ENCODE data around the gene ADAM23. TPM values are rescaled to one million over a fixed set of nuclear protein-coding genes. Genes with fewer than 3 reads are reported as not detected.

ADAM23 gene
- total and polyA plus RNA-seq, 2 experiments from 2014 or later = 2.8 to 3.3 TPM

DNA sequence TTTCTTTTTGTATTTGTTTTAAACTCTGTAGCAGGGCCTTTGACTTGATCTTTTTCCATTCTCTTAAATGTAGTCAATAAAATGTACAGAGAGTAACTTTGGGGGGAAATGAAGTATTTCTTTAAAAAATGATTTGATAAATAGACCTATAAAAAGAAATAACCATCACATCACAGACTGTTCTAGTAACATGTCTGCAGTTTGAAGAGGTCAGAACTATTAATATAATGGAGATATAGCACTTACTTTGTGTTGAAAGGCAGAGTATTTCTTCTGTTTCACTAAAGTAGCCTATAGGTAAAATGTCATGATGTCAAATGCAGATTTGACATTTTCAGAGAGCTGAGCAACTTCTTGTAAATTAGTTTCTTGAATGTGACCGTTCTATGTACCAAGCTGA, 143.3 kb downstream of the ADAM23 start:
- no peaks in the 10 kb centered on the region for H3K4me1 ChIP-seq (ENCODE audit: insufficient read depth)
- no peak overlapping the region for H3K4me2 ChIP-seq
- no peaks in the 10 kb centered on the region for H3K9me2 ChIP-seq (replicated peaks; ENCODE audit: insufficient read depth)
- H3K27ac ChIP-seq = no peak overlapping the region
- no peak overlapping the region for H3K4me3 ChIP-seq
- H3K27me3 ChIP-seq = no peaks in the 10 kb centered on the region
- no peaks in the 10 kb centered on the region for H3K9me3 ChIP-seq (ENCODE audit: low read depth)
- TF ChIP-seq EZH2phosphoT487 (IDR thresholded peaks at IDR 0.05; ENCODE audit: low read depth, severe bottlenecking, unreplicated experiment) = no peak
- TF ChIP-seq EZH2 (IDR thresholded peaks at IDR 0.05; ENCODE audit: borderline replicate concordance) = no peak
- TF ChIP-seq, protein P1, sequence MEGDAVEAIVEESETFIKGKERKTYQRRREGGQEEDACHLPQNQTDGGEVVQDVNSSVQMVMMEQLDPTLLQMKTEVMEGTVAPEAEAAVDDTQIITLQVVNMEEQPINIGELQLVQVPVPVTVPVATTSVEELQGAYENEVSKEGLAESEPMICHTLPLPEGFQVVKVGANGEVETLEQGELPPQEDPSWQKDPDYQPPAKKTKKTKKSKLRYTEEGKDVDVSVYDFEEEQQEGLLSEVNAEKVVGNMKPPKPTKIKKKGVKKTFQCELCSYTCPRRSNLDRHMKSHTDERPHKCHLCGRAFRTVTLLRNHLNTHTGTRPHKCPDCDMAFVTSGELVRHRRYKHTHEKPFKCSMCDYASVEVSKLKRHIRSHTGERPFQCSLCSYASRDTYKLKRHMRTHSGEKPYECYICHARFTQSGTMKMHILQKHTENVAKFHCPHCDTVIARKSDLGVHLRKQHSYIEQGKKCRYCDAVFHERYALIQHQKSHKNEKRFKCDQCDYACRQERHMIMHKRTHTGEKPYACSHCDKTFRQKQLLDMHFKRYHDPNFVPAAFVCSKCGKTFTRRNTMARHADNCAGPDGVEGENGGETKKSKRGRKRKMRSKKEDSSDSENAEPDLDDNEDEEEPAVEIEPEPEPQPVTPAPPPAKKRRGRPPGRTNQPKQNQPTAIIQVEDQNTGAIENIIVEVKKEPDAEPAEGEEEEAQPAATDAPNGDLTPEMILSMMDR (IDR thresholded peaks at IDR 0.05; ENCODE audit: poor library complexity) = no peak
- no peaks in the 10 kb centered on the region for H4K20me1 ChIP-seq (ENCODE audit: insufficient read depth, poor library complexity, severe bottlenecking)
- H3K36me3 ChIP-seq (replicated peaks; ENCODE audit: insufficient read depth, low read depth) = no peaks in the 10 kb centered on the region
- 85% methylated on average over 1 of the region's 1 CpG for WGBS (ENCODE audit: low lambda C conversion rate, missing lambda C conversion rate)
- H3K79me2 ChIP-seq = no peaks in the 10 kb centered on the region
- no peak for DNase-seq (ENCODE audit: low spot score)
- no peak overlapping the region for H2AFZ ChIP-seq

DNA sequence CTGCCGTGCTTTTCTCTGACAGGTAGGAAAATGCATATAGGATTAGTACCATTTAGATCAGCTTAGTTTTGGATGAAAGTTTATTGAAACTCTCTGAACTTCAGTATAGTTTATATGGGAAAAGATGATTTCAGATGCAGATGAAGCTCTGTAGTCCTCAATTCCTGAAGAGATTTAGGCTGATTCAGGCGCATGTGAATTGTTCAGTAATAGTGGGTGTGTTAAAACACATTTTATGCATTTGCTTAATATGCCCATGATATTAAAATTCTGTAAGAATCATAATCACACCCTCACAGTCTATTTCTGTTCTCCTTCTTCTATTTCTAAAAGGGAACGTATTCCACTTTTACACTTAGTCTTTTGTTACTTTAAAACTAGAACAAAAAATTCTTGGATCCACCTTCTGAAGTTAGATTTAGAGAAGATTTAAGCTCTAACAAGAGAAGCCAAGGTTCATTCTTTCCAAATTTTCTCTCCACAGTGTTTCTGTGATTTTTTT, 154.4 kb downstream of the ADAM23 start:
- no peaks in the 10 kb centered on the region for H3K27me3 ChIP-seq
- H3K79me2 ChIP-seq = no peaks in the 10 kb centered on the region
- DNase-seq (ENCODE audit: low spot score) = no peak
- H4K20me1 ChIP-seq (ENCODE audit: insufficient read depth, poor library complexity, severe bottlenecking) = no peaks in the 10 kb centered on the region
- no peaks in the 10 kb centered on the region for H3K4me1 ChIP-seq (ENCODE audit: insufficient read depth)
- no peak overlapping the region for H2AFZ ChIP-seq
- H3K4me3 ChIP-seq = no peak overlapping the region
- no peaks in the 10 kb centered on the region for H3K9me3 ChIP-seq (ENCODE audit: low read depth)
- H3K36me3 ChIP-seq (replicated peaks; ENCODE audit: insufficient read depth, low read depth) = no peaks in the 10 kb centered on the region
- WGBS (ENCODE audit: low lambda C conversion rate, missing lambda C conversion rate) = 89% methylated on average over 3 of the region's 3 CpGs
- no peak overlapping the region for H3K27ac ChIP-seq
- TF ChIP-seq EZH2 (IDR thresholded peaks at IDR 0.05; ENCODE audit: borderline replicate concordance) (no peak), EZH2phosphoT487 (IDR thresholded peaks at IDR 0.05; ENCODE audit: low read depth, severe bottlenecking, unreplicated experiment) (no peak)
- TF ChIP-seq, protein P1 (IDR thresholded peaks at IDR 0.05; ENCODE audit: poor library complexity) = no peak
- H3K4me2 ChIP-seq = no peak overlapping the region
- no peaks in the 10 kb centered on the region for H3K9me2 ChIP-seq (replicated peaks; ENCODE audit: insufficient read depth)

DNA sequence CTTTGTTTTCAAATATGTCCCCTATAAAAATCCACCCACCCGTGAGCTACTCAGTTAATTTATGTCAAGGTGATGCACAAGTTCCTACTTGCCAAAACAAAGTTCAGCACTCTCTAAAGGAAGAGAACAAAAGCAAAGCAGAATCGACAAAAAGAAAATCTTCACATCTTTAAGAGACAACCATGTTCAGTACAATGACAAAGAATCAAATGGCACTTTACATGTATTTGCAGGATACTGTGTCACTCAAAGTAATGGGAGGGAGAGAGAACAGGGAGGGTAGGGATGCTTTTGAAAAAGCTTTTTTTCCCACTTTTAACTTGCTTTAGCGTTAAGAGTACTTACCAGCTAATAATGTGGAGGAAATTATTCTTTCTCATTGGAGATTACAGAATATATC, 159.9 kb downstream of the ADAM23 start:
- H3K9me2 ChIP-seq (replicated peaks; ENCODE audit: insufficient read depth) = no peaks in the 10 kb centered on the region
- H3K4me2 ChIP-seq = no peak overlapping the region
- TF ChIP-seq, protein P1 (IDR thresholded peaks at IDR 0.05; ENCODE audit: poor library complexity) = no peak
- TF ChIP-seq EZH2phosphoT487 (IDR thresholded peaks at IDR 0.05; ENCODE audit: low read depth, severe bottlenecking, unreplicated experiment) (no peak), EZH2 (IDR thresholded peaks at IDR 0.05; ENCODE audit: borderline replicate concordance) (no peak)
- H3K27me3 ChIP-seq = no peaks in the 10 kb centered on the region
- no peak for DNase-seq (ENCODE audit: low spot score)
- H4K20me1 ChIP-seq (ENCODE audit: insufficient read depth, poor library complexity, severe bottlenecking) = no peaks in the 10 kb centered on the region
- no peaks in the 10 kb centered on the region for H3K4me1 ChIP-seq (ENCODE audit: insufficient read depth)
- no peak overlapping the region for H3K27ac ChIP-seq
- H3K4me3 ChIP-seq = no peak overlapping the region
- H3K79me2 ChIP-seq = no peaks in the 10 kb centered on the region
- H3K36me3 ChIP-seq (replicated peaks; ENCODE audit: insufficient read depth, low read depth) = no peaks in the 10 kb centered on the region
- no peak overlapping the region for H2AFZ ChIP-seq
- H3K9me3 ChIP-seq (ENCODE audit: low read depth) = no peaks in the 10 kb centered on the region
- WGBS (ENCODE audit: low lambda C conversion rate, missing lambda C conversion rate) = 82% methylated on average over 3 of the region's 3 CpGs

DNA sequence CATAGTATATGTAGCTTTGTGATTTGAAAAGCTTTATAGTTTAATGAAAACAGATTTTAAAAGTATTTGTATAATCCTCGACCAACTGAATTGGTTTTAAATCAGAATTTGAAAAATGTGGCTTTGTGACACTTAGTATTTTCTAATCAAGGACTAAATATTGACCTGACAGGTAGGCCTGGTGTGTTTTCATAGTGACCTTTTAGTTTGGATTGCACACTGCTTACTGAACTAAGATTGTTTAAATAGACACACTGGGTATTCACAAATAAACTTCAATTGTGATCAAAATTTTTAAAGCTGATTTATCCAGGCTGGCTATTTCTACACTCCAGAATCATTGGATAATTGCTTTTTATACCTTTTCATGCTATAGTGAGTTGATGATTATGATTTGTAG, 167.1 kb downstream of the ADAM23 start:
- Histone ChIP-seq H3K4me3 (no peak overlapping the region), H3K4me1 (ENCODE audit: insufficient read depth) (no peaks in the 10 kb centered on the region), H3K36me3 (replicated peaks; ENCODE audit: insufficient read depth, low read depth) (no peaks in the 10 kb centered on the region), H3K27ac (no peak overlapping the region), H3K9me3 (ENCODE audit: low read depth) (no peaks in the 10 kb centered on the region), H3K9me2 (replicated peaks; ENCODE audit: insufficient read depth) (no peaks in the 10 kb centered on the region), H2AFZ (no peak overlapping the region), H3K4me2 (no peak overlapping the region), H3K79me2 (no peaks in the 10 kb centered on the region), H4K20me1 (ENCODE audit: insufficient read depth, poor library complexity, severe bottlenecking) (no peaks in the 10 kb centered on the region), H3K27me3 (no peaks in the 10 kb centered on the region)
- WGBS (ENCODE audit: low lambda C conversion rate, missing lambda C conversion rate) = 74% methylated on average over 1 of the region's 1 CpG
- TF ChIP-seq EZH2 (IDR thresholded peaks at IDR 0.05; ENCODE audit: borderline replicate concordance) (no peak), EZH2phosphoT487 (IDR thresholded peaks at IDR 0.05; ENCODE audit: low read depth, severe bottlenecking, unreplicated experiment) (no peak)
- TF ChIP-seq, protein P1 (IDR thresholded peaks at IDR 0.05; ENCODE audit: poor library complexity) = no peak
- no peak for DNase-seq (ENCODE audit: low spot score)
